Left lung (tissue), 10 donors: ENCODE data around the gene DYNLT1. TPM values are rescaled to one million over a fixed set of nuclear protein-coding genes. Genes with fewer than 3 reads are reported as not detected.

ENCODE experiments used
- ATAC-seq: fragments of 200-7000 bp; cut with Tn5 transposase; one replicate; pipeline ENCODE4 v1.9.1; 2020; ENCODE audit warnings: moderate library complexity
- DNase-seq, 4 donors: peaks; one replicate each; pipeline ENCODE4 v3.0.0-alpha.2; 2013 to 2020
- H3K27ac ChIP-seq, 2 donors: fragments of 200-600 bp; sonication (generic) in 1 of 2; one replicate each; pipeline versions ENCODE4 v1.5.0 to v1.8.0; 2020 to 2021
- H3K27me3 ChIP-seq, 2 donors: fragments of 200-600 bp; sonication (generic) in 1 of 2; one replicate each; pipeline versions ENCODE4 v1.5.0 to v1.8.0; 2020 to 2021
- H3K36me3 ChIP-seq, 2 donors: fragments of 200-600 bp; sonication (generic) in 1 of 2; one replicate each; pipeline versions ENCODE4 v1.5.0 to v1.8.0; 2020 to 2021
- H3K4me1 ChIP-seq, 2 donors: fragments of 200-600 bp; one replicate each; pipeline ENCODE4 v1.8.0; 2021
- H3K4me3 ChIP-seq, 2 donors: fragments of 200-600 bp; sonication (generic) in 1 of 2; one replicate each; pipeline versions ENCODE4 v1.5.0 to v1.8.0; 2020 to 2021; ENCODE audit warnings: mild to moderate bottlenecking in 1 of 2
- H3K9me3 ChIP-seq, 2 donors: fragments of 200-600 bp; sonication (generic) in 1 of 2; one replicate each; pipeline versions ENCODE4 v1.5.0 to v1.8.0; 2020 to 2021
- CTCF ChIP-seq, 2 donors: fragments of 200-600 bp; sonication (generic) in 1 of 2; IDR thresholded peaks; one replicate each; pipeline versions ENCODE4 v1.5.0 to v1.8.0; 2021; ENCODE audit warnings: antibody characterized with exemption in 2 of 2
- intact Hi-C, 2 donors: fragments of 100-400 bp; cut with DNase I; formaldehyde crosslinking; loops; one replicate each; pipeline versions ENCODE4 v1.11.2 to v1.14.2; 2022
- polyA plus RNA-seq, 6 donors: library from polyadenylated mRNA; unstranded; fragments of 120-200 nt; gene quantifications; one replicate each; pipeline ENCODE4 v1.2.1, GENCODE V29; 2013; ENCODE audit not compliant: insufficient read length in 6 of 6
- total RNA-seq, 2 donors: library from RNA; stranded (reverse); fragmentation: NEBNext Ultra II Directional; extraction: Animal tissue kit (Norgen Biotek cat#: 25700); gene quantifications; one replicate each; pipeline ENCODE4 v1.2.1, GENCODE V29; 2021
- donor health status: DM: no; HTN: yes; CAD: no.
- donor health status: DM: no; HTN: no; CAD: no.

Gene DYNLT1
- total and polyA plus RNA-seq, 8 donors, result 116 to 163 (median 139) TPM

- peak in 1 of 2 donors; percentile 13 for TF ChIP-seq CTCF (IDR thresholded peaks at IDR 0.05)
Observed at GRCh38 chr6:158595223-158595622, 49.3 kb downstream of the DYNLT1 start.

GRCh38 chr6:158593670-158594069, 50.9 kb downstream of the DYNLT1 start:
- ATAC-seq, result no peak
- Histone ChIP-seq H3K27me3 (no peaks in the 10 kb centered on the region), H3K4me1 (no peaks in the 10 kb centered on the region), H3K27ac (no peak overlapping the region), H3K36me3 (peaks cover 0 to 98% of the 10 kb centered on the region in 2 donors), H3K4me3 (no peak overlapping the region), H3K9me3 (no peaks in the 10 kb centered on the region)
- no peak for TF ChIP-seq CTCF (IDR thresholded peaks at IDR 0.05)
- DNase-seq, result no peak
- intact Hi-C loops, result no loop called here

More at GRCh38 chr6:158595223-158595622, 49.3 kb downstream of the DYNLT1 start:
- H3K27me3 ChIP-seq, result no peaks in the 10 kb centered on the region
- no peaks in the 10 kb centered on the region for H3K4me1 ChIP-seq
- ATAC-seq, result no peak
- no peaks in the 10 kb centered on the region for H3K9me3 ChIP-seq
- no peak for DNase-seq
- H3K4me3 ChIP-seq, result no peak overlapping the region
- H3K27ac ChIP-seq, result no peak overlapping the region
- peaks cover 0 to 98% of the 10 kb centered on the region in 2 donors for H3K36me3 ChIP-seq
- intact Hi-C loops, result no loop called here

GRCh38 chr6:158591810-158592209, 52.7 kb downstream of the DYNLT1 start:
- H3K36me3 ChIP-seq, result peaks cover 0 to 98% of the 10 kb centered on the region in 2 donors

GRCh38 chr6:158591134-158591809, 53.3 kb downstream of the DYNLT1 start:
- H3K4me3 ChIP-seq, result no peak overlapping the region
- no peaks in the 10 kb centered on the region for H3K27me3 ChIP-seq
- H3K27ac ChIP-seq, result no peak overlapping the region
- no peaks in the 10 kb centered on the region for H3K4me1 ChIP-seq
- intact Hi-C loops, result no loop called here
- ATAC-seq (no peak), DNase-seq (no peak)
- no peak for TF ChIP-seq CTCF (IDR thresholded peaks at IDR 0.05)
- no peaks in the 10 kb centered on the region for H3K9me3 ChIP-seq
- peaks cover 0 to 98% of the 10 kb centered on the region in 2 donors for H3K36me3 ChIP-seq

More at GRCh38 chr6:158591810-158592209, 52.7 kb downstream of the DYNLT1 start:
- TF ChIP-seq CTCF (IDR thresholded peaks at IDR 0.05), result no peak
- Histone ChIP-seq H3K27ac (no peak overlapping the region), H3K4me1 (no peaks in the 10 kb centered on the region), H3K9me3 (no peaks in the 10 kb centered on the region), H3K4me3 (no peak overlapping the region), H3K27me3 (no peaks in the 10 kb centered on the region)
- ATAC-seq (no peak), DNase-seq (no peak)
- intact Hi-C loops, result no loop called here

- H3K36me3 ChIP-seq, result peaks cover 0 to 95% of the 10 kb centered on the region in 2 donors
- H3K4me1 ChIP-seq, result no peaks in the 10 kb centered on the region
- intact Hi-C loops, result no loop called here
Observed at GRCh38 chr6:158589366-158589765, 55.2 kb downstream of the DYNLT1 start.

More at GRCh38 chr6:158589366-158589765, 55.2 kb downstream of the DYNLT1 start:
- H3K9me3 ChIP-seq, result no peaks in the 10 kb centered on the region
- DNase-seq (no peak), ATAC-seq (no peak)
- H3K27ac ChIP-seq, result no peak overlapping the region
- H3K27me3 ChIP-seq, result no peaks in the 10 kb centered on the region
- H3K4me3 ChIP-seq, result no peak overlapping the region
- TF ChIP-seq CTCF (IDR thresholded peaks at IDR 0.05), result no peak
